ENCODE measurements around the gene SRCAP.

DNA sequence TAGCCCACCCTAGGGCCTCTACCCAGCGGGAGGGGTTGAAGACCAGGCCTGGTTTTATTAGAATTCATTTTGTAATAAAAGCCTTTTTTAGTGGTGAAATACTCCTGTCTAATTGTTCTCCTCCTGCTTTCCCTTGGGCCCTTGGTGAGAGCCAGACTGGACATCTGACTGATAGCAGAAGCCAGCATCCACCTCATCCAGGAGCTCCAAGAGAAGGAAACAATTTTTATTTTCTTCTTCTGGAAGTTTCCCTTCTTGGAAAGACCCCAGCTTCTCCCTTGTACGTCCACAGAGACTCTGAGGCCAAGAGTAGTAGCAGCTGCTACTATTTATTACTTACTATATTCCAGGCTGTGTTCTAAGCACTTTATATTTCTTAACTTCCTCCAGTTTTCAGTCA lies 45.2 kb downstream of the SRCAP start:
- TF ChIP-seq CEBPB (IDR thresholded peaks at IDR 0.05) (no peak), RAD21 (IDR thresholded peaks at IDR 0.05; ENCODE audit: low read depth) (no peak), EP300 (IDR thresholded peaks at IDR 0.05; ENCODE audit: borderline replicate concordance) (no peak), TAF1 (IDR thresholded peaks at IDR 0.05; ENCODE audit: low read depth) (no peak), YY1 (IDR thresholded peaks at IDR 0.05; ENCODE audit: low read depth) (no peak), FOXM1 (IDR thresholded peaks at IDR 0.05; ENCODE audit: borderline replicate concordance, low read depth) (no peak)
- TF ChIP-seq, protein P1, sequence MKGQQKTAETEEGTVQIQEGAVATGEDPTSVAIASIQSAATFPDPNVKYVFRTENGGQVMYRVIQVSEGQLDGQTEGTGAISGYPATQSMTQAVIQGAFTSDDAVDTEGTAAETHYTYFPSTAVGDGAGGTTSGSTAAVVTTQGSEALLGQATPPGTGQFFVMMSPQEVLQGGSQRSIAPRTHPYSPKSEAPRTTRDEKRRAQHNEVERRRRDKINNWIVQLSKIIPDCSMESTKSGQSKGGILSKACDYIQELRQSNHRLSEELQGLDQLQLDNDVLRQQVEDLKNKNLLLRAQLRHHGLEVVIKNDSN (IDR thresholded peaks at IDR 0.05), result no peak
- TF ChIP-seq, protein P2, sequence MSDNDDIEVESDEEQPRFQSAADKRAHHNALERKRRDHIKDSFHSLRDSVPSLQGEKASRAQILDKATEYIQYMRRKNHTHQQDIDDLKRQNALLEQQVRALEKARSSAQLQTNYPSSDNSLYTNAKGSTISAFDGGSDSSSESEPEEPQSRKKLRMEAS (IDR thresholded peaks at IDR 0.05), result no peak

Measured in Ishikawa (cell line).